SU-DHL-6 (cell line): ENCODE data around the gene POLR2E.

Experiments
- CTCF ChIP-seq: fragments of 200-600 bp; sonication (generic); IDR thresholded peaks from one replicate; pipeline ENCODE4 v1.5.1; 2017; ENCODE audit warnings: antibody characterized with exemption, mild to moderate bottlenecking, low read length, moderate library complexity; ENCODE audit not compliant: insufficient read depth, poor library complexity, severe bottlenecking
- EZH2phosphoT487 ChIP-seq: fragments of 200-600 bp; sonication (generic), shearing (Covaris generic); conservative IDR thresholded peaks from 2 replicates; pipeline ENCODE4 v1.6.1; 2018; ENCODE audit warnings: mild to moderate bottlenecking, antibody characterized with exemption, low read length, moderate library complexity, mixed read lengths

GRCh38 chr19:1104311-1105007 lies 9.3 kb upstream of the POLR2E start:
- TF ChIP-seq CTCF (no peak), EZH2phosphoT487 (no peak)
